Fibroblast of skin of right quadriceps (primary cell): ENCODE data around the gene NDUFAF4.
"Not testable (repeated sequence)": the region's sequence is repeated elsewhere in the genome, so short reads cannot be mapped to it uniquely, and the experiment has no call there.

Experiments
- DNase-seq: peaks from one replicate; pipeline ENCODE4 v3.0.0-alpha.2; 2013

The NDUFAF4 gene

DNA sequence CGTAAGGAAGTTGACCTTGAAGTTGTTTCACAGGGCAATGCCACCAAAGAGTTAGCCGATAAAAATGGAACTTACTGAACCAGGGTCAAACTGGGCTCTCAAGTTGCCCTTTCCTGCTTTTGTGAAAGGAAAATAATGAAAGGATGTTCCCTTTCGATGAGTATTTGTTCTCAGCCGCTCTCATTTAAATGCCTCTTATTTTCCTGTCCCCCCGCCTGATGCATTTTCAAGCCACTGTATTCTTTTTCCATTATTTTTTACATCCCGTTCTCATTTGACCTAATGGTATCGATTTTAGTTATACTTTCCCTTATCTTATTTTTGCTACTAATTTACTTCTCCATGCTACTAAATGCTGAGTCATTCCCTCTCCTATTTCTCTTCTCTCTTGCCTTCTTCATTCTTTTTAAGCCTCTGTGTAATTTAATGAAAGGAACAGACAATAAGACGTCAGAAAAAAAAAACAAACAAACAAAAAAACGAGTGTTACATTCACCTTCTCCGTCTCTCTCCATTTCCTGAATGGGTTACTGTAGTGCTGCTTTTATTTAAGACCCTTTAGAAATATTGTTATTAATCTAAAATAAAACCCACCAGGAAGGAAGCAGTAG, 655 bp upstream of the NDUFAF4 start:
- DNase-seq, result peak; percentile 14

DNA sequence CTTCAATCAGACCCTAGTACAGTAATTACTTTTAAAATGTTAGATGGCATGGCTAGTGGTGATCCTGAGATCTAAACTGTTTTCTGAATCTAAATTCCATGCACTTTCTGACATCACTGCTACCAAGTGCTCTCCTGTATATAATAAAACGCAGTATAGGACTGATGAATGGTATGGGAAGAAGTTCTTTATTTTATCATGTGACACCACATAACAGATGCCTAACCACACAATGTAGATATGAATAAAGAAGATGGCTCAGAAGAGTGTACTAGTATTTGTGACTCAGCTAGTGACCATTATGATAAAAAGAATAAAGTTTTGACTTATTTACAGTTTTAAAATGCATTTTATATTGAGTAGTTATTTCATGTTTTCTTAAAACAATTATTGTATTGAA, 8.5 kb downstream of the NDUFAF4 start:
- no peak for DNase-seq

DNA sequence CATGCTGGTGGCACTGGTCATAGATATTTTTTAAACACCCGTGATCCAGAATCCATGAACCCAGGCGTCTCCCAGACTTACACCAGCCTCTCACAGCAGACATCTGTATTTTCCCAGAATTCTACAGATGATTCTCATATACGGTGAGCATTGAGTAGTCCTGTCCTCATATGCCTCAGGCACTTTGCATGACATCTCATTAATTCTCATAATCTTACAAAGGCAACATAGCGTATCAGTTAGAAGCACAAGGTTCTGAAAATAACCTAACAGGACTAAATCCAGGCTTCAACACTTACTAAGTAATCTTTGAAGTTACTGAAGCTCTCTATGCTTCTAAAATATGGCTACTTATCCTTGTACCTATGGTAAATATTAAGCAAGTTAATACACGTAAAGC, 8.9 kb downstream of the NDUFAF4 start:
- DNase-seq, result no peak

DNA sequence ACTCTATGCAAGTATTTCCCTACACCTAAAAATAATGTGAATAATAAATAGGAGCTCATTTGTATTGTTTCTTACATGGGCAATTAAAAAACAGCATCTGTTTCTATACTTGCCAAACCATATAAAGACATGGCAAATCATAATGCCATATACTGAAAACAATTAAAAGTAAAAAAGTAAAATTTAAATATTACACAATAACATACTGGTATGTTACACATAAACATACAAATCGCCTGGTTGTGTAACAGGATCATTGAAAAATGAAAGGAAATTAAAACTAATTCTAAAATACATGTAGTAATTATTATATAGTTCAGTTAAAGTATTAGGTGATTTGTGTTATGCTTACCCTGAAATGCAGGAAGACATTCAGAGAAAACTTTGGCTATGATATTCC, 11.2 kb downstream of the NDUFAF4 start:
- DNase-seq, result no peak

DNA sequence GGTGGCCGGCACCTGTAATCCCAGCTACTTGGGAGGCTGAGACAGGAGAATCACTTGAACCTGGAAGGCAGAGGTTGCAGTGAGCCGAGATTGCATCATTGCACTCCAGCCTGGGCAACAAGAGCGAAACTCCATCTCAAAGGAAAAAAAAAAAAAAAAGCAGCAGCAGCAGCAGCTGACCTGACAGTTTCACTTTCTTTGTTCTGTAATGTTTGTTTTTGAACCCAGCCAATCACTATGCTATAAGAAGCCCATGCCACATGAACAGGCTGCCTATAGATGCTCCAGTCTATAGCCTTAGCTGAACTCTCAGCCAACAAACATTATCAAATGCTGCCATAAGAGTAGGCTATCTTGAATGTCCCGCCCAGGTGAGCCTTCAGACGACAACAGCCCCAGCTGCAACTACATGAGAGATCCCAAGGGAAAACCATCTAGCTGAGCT, 12.5 kb downstream of the NDUFAF4 start:
- not testable (repeated sequence) for DNase-seq

DNA sequence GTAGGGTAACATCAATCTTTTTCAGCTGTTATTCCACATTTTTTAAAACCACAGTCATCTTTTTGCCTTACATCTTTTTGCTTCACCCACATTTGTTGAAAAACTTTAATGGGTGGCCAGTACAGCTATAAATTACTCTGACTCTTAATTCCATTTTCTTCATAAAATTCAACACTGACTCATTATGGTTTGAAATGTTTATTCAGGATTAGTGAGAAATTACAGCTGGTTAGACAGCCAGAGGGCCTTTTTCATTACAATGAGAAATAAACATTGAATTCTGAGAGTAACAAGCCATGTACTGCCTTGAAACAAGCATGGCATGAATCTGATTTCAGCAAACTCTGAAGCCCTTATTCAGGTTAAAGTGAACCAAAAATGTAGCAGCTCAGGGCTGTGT, 19.5 kb downstream of the NDUFAF4 start:
- DNase-seq, result peak; percentile 54

DNA sequence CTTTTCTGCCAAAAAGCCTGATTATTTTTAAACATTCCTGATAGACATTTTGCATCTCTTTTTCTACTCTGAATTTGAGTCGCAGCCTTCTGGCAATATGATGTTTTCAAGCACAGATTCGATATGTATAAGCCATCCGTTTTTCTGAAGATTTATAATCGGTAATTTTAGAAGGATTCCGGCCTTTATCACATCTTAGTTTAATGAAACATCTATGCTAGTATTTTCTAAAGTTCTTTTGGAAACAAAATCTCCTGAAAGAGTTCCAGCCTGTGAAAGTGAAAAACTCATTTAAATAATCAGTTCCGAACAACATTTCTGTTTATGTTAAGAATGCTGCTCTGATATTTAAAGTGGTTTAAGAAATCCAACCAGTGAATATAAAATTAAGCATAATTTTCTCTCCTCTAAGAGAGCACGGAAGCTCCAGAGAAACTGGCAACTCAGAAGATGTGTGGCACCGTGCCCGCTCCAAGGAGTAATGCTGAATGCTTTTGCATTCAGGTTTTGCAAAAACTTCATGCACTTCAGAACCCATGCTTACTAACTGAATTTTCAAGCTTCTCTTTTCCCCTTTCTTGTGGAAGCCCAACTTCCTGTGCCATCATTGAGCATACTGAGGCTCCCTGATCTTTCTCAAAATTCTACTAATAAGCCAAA, 20.7 kb downstream of the NDUFAF4 start:
- DNase-seq, result no peak

DNA sequence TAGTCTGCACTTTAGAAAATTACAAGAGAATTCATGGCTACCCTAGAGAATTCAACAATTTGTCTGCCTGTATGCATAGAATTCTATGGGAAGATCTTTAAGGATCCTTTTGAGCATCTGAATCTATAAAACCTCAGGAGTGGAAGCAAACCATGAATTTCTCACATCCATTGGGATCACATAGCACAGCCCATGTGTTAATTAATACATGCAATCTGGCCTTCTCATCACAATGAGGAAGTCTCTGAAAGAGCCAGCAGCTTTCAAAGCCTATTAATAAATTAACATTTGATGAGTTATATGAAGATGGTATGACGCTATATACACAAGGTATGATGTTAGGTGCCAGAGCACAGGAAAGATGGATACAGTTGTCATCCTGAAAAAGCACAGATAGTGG, 24.7 kb downstream of the NDUFAF4 start:
- no peak for DNase-seq

DNA sequence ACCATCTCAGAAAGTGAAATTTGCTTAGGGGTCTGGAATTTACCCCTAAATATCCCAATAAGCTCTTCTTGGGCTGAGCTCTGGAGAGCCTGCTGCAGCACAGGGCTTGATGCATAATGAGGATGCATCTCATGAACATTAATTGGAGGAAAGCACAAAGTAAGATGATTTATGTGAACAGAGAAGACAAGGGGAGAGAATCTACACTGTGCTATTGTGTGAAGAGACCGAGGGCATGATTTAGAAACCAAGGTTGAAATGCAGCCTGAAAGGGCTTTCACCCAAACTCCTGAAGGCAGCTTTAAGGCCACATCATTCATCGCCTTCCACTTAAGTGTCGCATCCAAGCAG, 32.7 kb downstream of the NDUFAF4 start:
- no peak for DNase-seq

DNA sequence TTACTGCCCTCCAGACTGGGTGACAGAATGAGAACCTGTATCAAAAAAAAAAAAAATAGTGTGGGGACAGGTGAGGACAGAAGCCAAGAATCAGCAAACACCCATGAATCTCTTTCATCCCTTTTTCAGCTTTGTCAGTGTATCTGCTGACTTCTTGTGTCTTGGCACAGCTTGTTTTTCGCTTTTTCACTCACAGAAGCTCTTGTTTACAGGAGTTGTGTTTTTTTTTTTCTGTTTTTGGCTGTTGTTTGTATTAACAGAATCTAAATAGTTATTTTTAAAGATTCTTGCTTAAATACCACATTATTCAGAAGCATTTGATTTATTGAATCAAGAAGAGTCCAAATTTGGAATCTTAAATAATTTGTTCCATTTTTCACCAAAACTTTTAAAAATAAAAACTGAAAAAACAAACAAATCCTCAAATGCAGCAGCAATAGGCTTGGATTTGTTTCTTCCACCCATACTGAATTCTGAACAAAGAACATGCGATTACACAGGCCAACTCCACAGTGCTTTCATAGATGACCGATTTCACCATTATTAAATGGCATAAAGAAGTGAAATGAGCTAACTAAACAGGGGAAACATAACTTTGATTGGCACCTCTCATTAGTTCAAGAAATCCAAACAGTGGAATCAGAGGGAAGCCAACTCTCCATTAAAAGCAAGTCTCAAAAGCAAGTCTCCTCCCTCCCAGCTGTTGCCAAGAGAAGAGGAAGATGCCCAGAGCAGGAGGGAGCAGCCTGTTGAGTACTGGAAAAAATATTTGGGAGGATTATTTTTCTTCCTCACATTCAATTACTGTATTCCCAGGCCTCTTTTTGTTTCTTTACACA, 33.3 kb downstream of the NDUFAF4 start:
- DNase-seq, result no peak

DNA sequence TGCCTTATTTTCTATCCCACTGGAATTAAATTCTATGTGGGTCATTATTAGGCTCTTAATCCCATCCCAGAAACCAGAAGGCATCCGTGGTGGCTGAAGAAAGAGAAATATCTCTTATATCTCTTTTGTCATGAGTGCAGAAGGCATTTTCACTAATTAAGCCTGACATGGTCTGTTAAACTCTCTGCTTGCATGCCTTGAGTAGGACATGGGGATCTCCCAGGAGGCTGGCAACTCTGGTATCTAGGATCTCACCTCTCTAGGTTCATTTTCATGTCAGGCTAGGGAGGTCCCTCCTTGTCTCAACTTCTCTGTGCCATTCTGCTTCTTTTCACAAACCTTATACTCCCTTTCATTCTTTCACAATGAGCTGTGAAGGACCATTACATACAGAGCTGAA, 35.1 kb downstream of the NDUFAF4 start:
- no peak for DNase-seq

DNA sequence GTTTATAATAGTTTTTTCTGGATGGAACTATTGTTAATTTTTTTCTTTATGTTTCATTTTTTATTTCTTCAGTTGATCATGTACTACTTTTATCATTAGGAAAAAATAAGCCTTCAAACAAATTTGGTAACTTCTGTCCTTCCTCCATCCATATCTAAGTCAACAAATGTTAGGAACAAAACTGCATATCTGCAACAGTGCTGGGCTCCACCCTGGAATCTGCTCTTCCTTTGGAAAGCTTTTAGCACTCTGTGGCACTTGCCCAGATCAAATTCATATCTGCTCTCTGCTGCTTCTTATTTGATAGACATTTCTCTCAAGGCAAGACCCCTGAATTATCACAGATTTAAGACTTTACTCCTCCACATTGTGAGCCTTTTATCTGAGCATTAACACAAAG, 36.1 kb downstream of the NDUFAF4 start:
- no peak for DNase-seq

DNA sequence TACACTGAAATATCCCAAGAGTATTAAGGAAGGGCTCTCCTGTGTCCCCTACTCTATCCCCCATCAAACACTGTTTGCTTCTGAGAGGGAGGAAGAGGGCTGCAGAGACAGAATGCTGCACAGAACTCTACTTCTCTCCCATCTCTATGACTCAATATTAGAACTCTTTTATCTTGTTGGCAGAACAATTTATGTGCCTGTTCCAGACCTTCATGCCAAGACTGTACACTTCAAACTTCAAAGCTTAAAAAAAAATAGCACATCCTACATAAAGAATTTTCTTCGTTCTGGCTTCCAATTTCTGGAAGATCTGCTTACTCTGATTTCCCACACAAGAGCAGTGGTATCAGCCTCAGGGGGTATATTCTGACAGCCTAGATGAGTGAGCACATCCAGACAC, 40.8 kb downstream of the NDUFAF4 start:
- DNase-seq, result no peak

DNA sequence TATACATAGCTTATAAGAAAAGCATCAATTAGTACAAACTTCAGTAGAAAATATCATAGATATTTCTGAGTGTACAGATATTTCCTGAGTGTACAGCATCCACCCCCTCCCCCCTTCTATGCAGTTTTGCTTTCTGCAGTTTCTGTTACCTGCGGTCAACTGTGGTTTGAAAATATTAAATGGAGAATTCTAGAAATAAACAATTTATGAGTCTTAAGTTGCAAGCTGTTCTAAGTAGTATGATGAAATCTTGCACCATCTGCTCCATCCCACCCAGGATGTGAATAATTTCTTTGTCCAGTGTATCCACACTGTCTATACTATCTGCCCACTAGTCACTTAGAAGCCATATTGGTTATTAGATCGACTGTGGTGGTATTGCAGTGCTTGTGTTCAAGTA, 44.6 kb downstream of the NDUFAF4 start:
- DNase-seq, result no peak

DNA sequence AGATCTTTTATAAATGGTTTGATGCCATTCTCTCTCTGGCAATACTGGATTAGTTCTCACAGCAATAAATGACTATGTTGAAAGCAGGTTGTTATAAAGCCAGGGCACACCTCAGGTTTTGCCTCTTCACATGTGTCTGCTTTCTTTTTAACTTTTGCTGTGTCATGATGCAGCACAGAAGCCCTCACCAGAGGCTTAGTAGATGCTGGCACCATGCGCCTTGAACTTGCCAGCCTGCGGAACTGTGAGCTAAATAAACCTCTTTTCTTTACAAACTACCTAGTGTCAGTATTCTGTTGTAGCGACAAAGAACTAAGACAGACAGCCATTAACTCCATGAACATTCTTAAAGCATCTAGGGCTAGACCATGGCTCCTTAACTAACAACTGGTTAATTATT, 45.1 kb downstream of the NDUFAF4 start:
- DNase-seq, result no peak

DNA sequence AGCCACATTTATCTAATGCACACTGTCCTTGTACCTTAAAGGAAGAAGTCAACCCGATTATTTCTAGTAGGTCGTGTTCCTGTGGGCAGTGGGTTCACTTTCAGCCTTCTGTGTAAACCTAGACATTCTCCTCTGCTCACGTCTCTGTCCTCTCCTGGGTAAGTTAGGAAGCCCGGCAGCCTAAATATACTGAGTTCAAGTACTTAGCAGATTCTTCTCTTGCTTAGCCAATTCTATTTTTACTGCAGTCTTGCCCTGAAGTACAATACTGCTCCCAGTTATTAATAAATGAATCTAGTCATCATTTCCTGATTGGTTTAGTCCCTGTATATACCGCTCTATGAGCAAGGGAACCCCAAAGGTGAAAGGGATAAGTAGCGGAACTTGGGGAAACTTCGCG, 45.8 kb downstream of the NDUFAF4 start:
- DNase-seq, result no peak

DNA sequence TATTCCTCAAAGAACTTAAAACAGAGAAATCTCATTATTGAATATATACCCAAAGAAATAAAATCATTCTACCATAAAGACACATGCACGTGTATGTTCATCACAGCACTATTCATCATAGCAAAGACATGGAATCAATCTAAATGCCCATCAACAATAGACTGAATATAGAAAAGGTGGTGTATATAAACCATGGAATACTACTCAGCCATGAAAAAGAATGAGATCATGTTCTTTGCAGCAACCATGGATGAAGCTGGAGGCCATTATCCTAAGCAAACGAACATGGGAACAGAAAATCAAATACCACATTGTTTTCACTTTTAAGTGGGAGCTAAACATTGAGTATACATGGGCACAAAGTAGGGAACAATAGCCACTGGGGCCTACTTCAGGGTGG, 48.1 kb downstream of the NDUFAF4 start:
- no peak for DNase-seq

DNA sequence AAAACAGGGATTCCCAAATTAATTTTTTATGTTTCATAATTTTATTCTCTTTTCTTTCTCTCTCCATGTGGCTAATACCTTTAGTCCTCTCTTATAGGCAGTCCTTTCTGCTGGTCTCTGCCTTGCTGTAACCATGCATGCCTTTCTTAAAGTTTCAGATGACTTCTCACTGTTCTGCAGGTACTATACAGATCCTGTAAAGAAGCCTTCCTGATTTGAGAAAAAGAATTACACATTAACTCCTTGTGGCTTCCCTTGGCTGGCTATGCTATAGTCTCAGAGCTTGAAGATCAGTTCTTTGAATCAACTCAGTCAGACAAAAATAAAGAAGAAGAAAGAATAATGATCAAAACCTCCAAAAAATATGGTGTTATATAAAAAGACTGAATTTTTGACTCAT, 53.2 kb downstream of the NDUFAF4 start:
- DNase-seq, result no peak

DNA sequence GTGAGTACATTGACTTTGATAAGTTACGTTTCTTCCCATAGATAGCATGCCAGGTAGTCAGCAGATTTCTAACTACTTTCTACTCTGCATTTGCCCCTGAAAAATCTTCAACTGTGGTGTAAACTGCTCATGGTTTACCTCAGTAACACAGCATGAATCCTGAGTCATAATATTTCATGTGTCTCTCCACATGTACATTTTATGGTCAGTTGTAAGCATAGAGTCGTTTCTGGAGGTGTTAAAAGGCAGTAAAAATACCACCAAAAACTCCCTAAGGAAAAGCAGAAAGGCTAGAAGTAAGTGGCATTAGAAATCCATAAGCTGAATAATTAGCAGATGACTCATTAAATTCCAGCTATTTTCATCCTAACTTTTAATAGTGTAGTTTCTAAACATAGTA, 56.3 kb downstream of the NDUFAF4 start:
- peak; percentile 75 for DNase-seq
